Ishikawa (cell line): Measurements from ENCODE around the gene PTPRM.

ENCODE experiments used
- CEBPB ChIP-seq: IDR thresholded peaks from 2 replicates; pipeline ENCODE4 v1.6.1; 2012
- CREB1 ChIP-seq: IDR thresholded peaks from 2 replicates; pipeline ENCODE4 v1.6.1; 2012; ENCODE audit warnings: low read depth
- EGR1 ChIP-seq: IDR thresholded peaks from 2 replicates; pipeline ENCODE4 v1.6.1; 2012
- EP300 ChIP-seq: IDR thresholded peaks from 2 replicates; pipeline ENCODE4 v1.6.1; 2012; ENCODE audit warnings: borderline replicate concordance
- FOXM1 ChIP-seq: IDR thresholded peaks from 2 replicates; pipeline ENCODE4 v1.6.1; 2012; ENCODE audit warnings: low read depth, borderline replicate concordance
- MAX ChIP-seq: IDR thresholded peaks from 2 replicates; pipeline ENCODE4 v1.6.1; 2012
- NFIC ChIP-seq: IDR thresholded peaks from 2 replicates; pipeline ENCODE4 v1.6.1; 2012
- RAD21 ChIP-seq: IDR thresholded peaks from 2 replicates; pipeline ENCODE4 v1.6.1; 2012; ENCODE audit warnings: low read depth
- REST ChIP-seq: IDR thresholded peaks from 2 replicates; pipeline ENCODE4 v1.6.1; 2012; ENCODE audit warnings: low read depth, mild to moderate bottlenecking
- TAF1 ChIP-seq: IDR thresholded peaks from 2 replicates; pipeline ENCODE4 v1.6.1; 2012; ENCODE audit warnings: low read depth, mild to moderate bottlenecking
- TCF12 ChIP-seq: IDR thresholded peaks from 2 replicates; pipeline ENCODE4 v1.6.1; 2012; ENCODE audit warnings: low read depth
- TEAD4 ChIP-seq: IDR thresholded peaks from 2 replicates; pipeline ENCODE4 v1.6.1; 2012
- USF1 ChIP-seq: IDR thresholded peaks from 2 replicates; pipeline ENCODE4 v1.6.1; 2012
- YY1 ChIP-seq: IDR thresholded peaks from 2 replicates; pipeline ENCODE4 v1.6.1; 2012; ENCODE audit warnings: low read depth
- ZBTB7A ChIP-seq: IDR thresholded peaks from 2 replicates; pipeline ENCODE4 v1.6.1; 2012; ENCODE audit warnings: low read depth

Gene PTPRM

GRCh38 chr18:7598167-7599047, 31.3 kb downstream of the PTPRM start:
- TF ChIP-seq EGR1, result no peak
- no peak for TF ChIP-seq ZBTB7A
- no peak for TF ChIP-seq CEBPB
- TF ChIP-seq NFIC, result no peak
- TF ChIP-seq EP300, result no peak
- TF ChIP-seq REST, result no peak
- TF ChIP-seq YY1, result no peak
- TF ChIP-seq TEAD4, result no peak
- no peak for TF ChIP-seq TAF1

- TF ChIP-seq EGR1 (no peak), ZBTB7A (no peak), EP300 (no peak), NFIC (no peak)
Observed at GRCh38 chr18:7600036-7600435, 32.9 kb downstream of the PTPRM start.

GRCh38 chr18:7600528-7601245, 33.6 kb downstream of the PTPRM start:
- TF ChIP-seq FOXM1 (no peak), CREB1 (no peak), REST (no peak), USF1 (no peak), YY1 (no peak), ZBTB7A (no peak), TCF12 (no peak), MAX (no peak), RAD21 (no peak), EP300 (no peak), TAF1 (no peak), TEAD4 (no peak), NFIC (no peak), EGR1 (no peak)

- TF ChIP-seq MAX (no peak), CEBPB (no peak), EGR1 (no peak), TAF1 (no peak)
Observed at GRCh38 chr18:7601246-7601615, 34.1 kb downstream of the PTPRM start.

GRCh38 chr18:7601936-7602335, 34.8 kb downstream of the PTPRM start:
- TF ChIP-seq EGR1 (no peak), YY1 (no peak), CREB1 (no peak), RAD21 (no peak), MAX (no peak), CEBPB (no peak), TEAD4 (no peak), REST (no peak), ZBTB7A (no peak), FOXM1 (no peak), EP300 (no peak), NFIC (no peak), TAF1 (no peak), USF1 (no peak), TCF12 (no peak)
